Parathyroid adenoma (tissue), 2 donors: ENCODE data around the gene MGAT4C.
A peak's percentile ranks its signal among the peaks of the same experiment; 100 is the strongest.
"Not testable (repeated sequence)": the region's sequence is repeated elsewhere in the genome, so short reads cannot be mapped to it uniquely, and the experiment has no call there.

Experiments
- H2AFZ ChIP-seq: fragments of 300-600 bp; sonication (generic); one replicate; pipeline ENCODE4 v1.7.0; 2017; ENCODE audit warnings: antibody characterized with exemption, mild to moderate bottlenecking
- H3K27ac ChIP-seq: fragments of 300-600 bp; sonication (generic); one replicate; pipeline ENCODE4 v1.7.0; 2017
- H3K27me3 ChIP-seq: fragments of 300-600 bp; sonication (generic); one replicate; pipeline ENCODE4 v1.7.0; 2017; ENCODE audit warnings: low read length; ENCODE audit not compliant: control insufficient read depth, insufficient read depth
- H3K36me3 ChIP-seq: fragments of 300-600 bp; sonication (generic); one replicate; pipeline ENCODE4 v1.7.0; 2017; ENCODE audit warnings: low read length; ENCODE audit not compliant: control insufficient read depth, insufficient read depth
- H3K4me1 ChIP-seq: fragments of 300-600 bp; sonication (generic); one replicate; pipeline ENCODE4 v1.7.0; 2017; ENCODE audit warnings: control low read depth
- H3K4me2 ChIP-seq: fragments of 300-600 bp; sonication (generic); one replicate; pipeline ENCODE4 v1.7.0; 2017; ENCODE audit warnings: low read length
- H3K4me3 ChIP-seq: fragments of 300-600 bp; sonication (generic); one replicate; pipeline ENCODE4 v1.7.0; 2017; ENCODE audit warnings: low read depth, low read length
- H3K79me2 ChIP-seq: fragments of 300-600 bp; sonication (generic); one replicate; pipeline ENCODE4 v1.7.0; 2017; ENCODE audit warnings: control low read depth
- H3K9ac ChIP-seq: fragments of 300-600 bp; sonication (generic); one replicate; pipeline ENCODE4 v1.7.0; 2017; ENCODE audit warnings: mild to moderate bottlenecking
- H3K9me3 ChIP-seq: fragments of 300-600 bp; sonication (generic); one replicate; pipeline ENCODE4 v1.7.0; 2017; ENCODE audit warnings: low read length; ENCODE audit not compliant: control insufficient read depth
- CTCF ChIP-seq: fragments of 300-600 bp; sonication (generic); IDR thresholded peaks from one replicate; pipeline ENCODE4 v1.7.0; 2017; ENCODE audit warnings: antibody characterized with exemption, mild to moderate bottlenecking
- donor health status: primary hyperparathyroidism.

MGAT4C gene

GRCh38 chr12:86256163-86256562, at the start of gene MGAT4C:
Gene MGAT4C (minus strand): TSS chr12:86256391.
- Histone ChIP-seq H3K9me3 (no peaks in the 10 kb centered on the region), H3K79me2 (no peaks in the 10 kb centered on the region), H3K9ac (no peak within 1 kb of the TSS), H3K4me2 (no peak within 1 kb of the TSS), H2AFZ (no peak within 1 kb of the TSS), H3K4me1 (no peaks in the 10 kb centered on the region), H3K27ac (no peak within 1 kb of the TSS), H3K4me3 (no peak within 1 kb of the TSS), H3K36me3 (no peaks in the 10 kb centered on the region), H3K27me3 (no peaks in the 10 kb centered on the region)
- no peak for TF ChIP-seq CTCF

GRCh38 chr12:86296396-86296795, 40.2 kb upstream of the MGAT4C start:
- not testable (repeated sequence) for H3K27me3 ChIP-seq, H3K9ac ChIP-seq, H3K4me3 ChIP-seq, H3K79me2 ChIP-seq, H2AFZ ChIP-seq, H3K9me3 ChIP-seq, H3K4me1 ChIP-seq, H3K36me3 ChIP-seq, H3K27ac ChIP-seq, H3K4me2 ChIP-seq

GRCh38 chr12:86293682-86294240, 37.6 kb upstream of the MGAT4C start:
- Histone ChIP-seq H3K79me2 (no peaks in the 10 kb centered on the region), H2AFZ (no peak overlapping the region), H3K4me2 (no peak overlapping the region), H3K9me3 (no peaks in the 10 kb centered on the region), H3K27me3 (no peaks in the 10 kb centered on the region), H3K4me3 (no peak overlapping the region), H3K36me3 (no peaks in the 10 kb centered on the region), H3K9ac (no peak overlapping the region), H3K27ac (no peak overlapping the region), H3K4me1 (no peaks in the 10 kb centered on the region)
- no peak for TF ChIP-seq CTCF

- H2AFZ ChIP-seq = no peak overlapping the region
- H3K4me3 ChIP-seq = no peak overlapping the region
- H3K4me2 ChIP-seq = no peak overlapping the region
- H3K9me3 ChIP-seq = no peaks in the 10 kb centered on the region
- no peaks in the 10 kb centered on the region for H3K36me3 ChIP-seq
- H3K27ac ChIP-seq = no peak overlapping the region
- TF ChIP-seq CTCF = no peak
- no peaks in the 10 kb centered on the region for H3K27me3 ChIP-seq
- H3K9ac ChIP-seq = no peak overlapping the region
- no peaks in the 10 kb centered on the region for H3K4me1 ChIP-seq
- no peaks in the 10 kb centered on the region for H3K79me2 ChIP-seq
Observed at GRCh38 chr12:86292480-86292879, 36.3 kb upstream of the MGAT4C start.

GRCh38 chr12:86290615-86291014, 34.4 kb upstream of the MGAT4C start:
- Histone ChIP-seq H3K27ac (no peak overlapping the region), H3K9me3 (no peaks in the 10 kb centered on the region), H2AFZ (no peak overlapping the region), H3K27me3 (no peaks in the 10 kb centered on the region), H3K4me1 (no peaks in the 10 kb centered on the region), H3K79me2 (no peaks in the 10 kb centered on the region), H3K4me3 (no peak overlapping the region), H3K9ac (no peak overlapping the region), H3K4me2 (peak overlapping the region; percentile 31), H3K36me3 (no peaks in the 10 kb centered on the region)
- no peak for TF ChIP-seq CTCF
